ENCODE measurements around the gene APOC1. TPM values are rescaled to one million over a fixed set of nuclear protein-coding genes. Genes with fewer than 3 reads are reported as not detected.
A peak's percentile ranks its signal among the peaks of the same experiment; 100 is the strongest.
"Not testable (repeated sequence)": the region's sequence is repeated elsewhere in the genome, so short reads cannot be mapped to it uniquely, and the experiment has no call there.

APOC1 gene
- total RNA-seq, 6 experiments from 2014 or later, result 4,903 to 7,393 (median 5,741) TPM

DNA sequence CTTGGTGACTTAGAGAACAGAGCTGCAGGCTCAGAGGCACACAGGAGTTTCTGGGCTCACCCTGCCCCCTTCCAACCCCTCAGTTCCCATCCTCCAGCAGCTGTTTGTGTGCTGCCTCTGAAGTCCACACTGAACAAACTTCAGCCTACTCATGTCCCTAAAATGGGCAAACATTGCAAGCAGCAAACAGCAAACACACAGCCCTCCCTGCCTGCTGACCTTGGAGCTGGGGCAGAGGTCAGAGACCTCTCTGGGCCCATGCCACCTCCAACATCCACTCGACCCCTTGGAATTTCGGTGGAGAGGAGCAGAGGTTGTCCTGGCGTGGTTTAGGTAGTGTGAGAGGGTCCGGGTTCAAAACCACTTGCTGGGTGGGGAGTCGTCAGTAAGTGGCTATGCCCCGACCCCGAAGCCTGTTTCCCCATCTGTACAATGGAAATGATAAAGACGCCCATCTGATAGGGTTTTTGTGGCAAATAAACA, 9.9 kb downstream of the APOC1 start:
- H3K27ac ChIP-seq, result peak overlapping the region; percentile 68 to 88 (median 85)
- 10% methylated on average over 5 of the region's 8 CpGs for WGBS (ENCODE audit: insufficient coverage, low coverage, low lambda C conversion rate, missing lambda C conversion rate)

DNA sequence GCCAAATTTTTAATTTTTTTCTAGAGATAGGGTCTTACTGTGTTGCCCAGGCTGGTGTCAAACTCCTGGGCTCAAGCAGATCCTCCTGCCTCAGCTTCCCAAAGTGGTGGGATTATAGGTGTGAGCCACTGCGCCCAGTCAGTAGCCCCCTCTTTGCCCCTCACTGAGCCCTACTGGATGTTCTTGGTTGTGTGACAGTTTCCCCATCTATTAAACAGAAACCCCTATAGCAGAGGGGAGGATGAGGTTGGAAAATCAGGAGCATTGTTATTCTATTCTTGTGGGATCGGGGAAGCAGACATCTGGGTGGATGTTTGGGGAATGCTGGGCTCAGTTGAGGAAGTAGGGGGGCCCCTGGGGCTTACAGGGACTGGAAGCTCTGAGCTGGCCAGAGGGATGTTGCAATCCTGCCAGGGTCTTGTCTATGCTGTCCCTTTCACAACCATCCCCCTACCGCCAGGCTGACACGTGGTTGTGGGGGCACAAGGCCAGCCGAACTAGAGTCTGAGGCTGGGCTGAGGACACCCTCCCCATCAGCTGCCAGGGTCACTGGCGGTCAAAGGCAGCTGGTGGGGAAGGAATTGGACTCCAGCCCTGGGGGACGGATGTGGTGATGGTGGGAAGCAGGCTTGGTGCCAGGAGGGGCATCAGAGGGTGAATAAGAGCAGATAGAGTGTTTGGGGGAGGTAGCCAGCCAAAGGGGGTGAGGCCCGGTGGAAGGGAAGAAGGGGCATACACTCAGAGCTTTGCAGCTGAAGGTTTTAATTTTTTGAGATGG, 10.9 kb downstream of the APOC1 start:
- Histone ChIP-seq H3K36me3 (no peaks in the 10 kb centered on the region), H3K4me3 (peak overlapping the region in 1 of 3 donors; percentile 19), H3K27me3 (no peaks in the 10 kb centered on the region), H3K4me1 (peaks cover 0 to 65% (median 33%) of the 10 kb centered on the region in 4 donors), H3K27ac (peak overlapping the region; percentile 68 to 88 (median 85)), H3K9me3 (no peaks in the 10 kb centered on the region)
- ATAC-seq (peak; percentile 59 to 72 (median 66)), DNase-seq (peak; percentile 93 to 98 (median 97))
- WGBS (ENCODE audit: insufficient coverage, low coverage, low lambda C conversion rate, missing lambda C conversion rate), result 5% methylated on average over 8 of the region's 8 CpGs
- intact Hi-C loops (cut with DNase I), result no loop called here
- TF ChIP-seq, protein P1, sequence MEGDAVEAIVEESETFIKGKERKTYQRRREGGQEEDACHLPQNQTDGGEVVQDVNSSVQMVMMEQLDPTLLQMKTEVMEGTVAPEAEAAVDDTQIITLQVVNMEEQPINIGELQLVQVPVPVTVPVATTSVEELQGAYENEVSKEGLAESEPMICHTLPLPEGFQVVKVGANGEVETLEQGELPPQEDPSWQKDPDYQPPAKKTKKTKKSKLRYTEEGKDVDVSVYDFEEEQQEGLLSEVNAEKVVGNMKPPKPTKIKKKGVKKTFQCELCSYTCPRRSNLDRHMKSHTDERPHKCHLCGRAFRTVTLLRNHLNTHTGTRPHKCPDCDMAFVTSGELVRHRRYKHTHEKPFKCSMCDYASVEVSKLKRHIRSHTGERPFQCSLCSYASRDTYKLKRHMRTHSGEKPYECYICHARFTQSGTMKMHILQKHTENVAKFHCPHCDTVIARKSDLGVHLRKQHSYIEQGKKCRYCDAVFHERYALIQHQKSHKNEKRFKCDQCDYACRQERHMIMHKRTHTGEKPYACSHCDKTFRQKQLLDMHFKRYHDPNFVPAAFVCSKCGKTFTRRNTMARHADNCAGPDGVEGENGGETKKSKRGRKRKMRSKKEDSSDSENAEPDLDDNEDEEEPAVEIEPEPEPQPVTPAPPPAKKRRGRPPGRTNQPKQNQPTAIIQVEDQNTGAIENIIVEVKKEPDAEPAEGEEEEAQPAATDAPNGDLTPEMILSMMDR (IDR thresholded peaks at IDR 0.05), result no peak
- TF ChIP-seq POLR2A (IDR thresholded peaks at IDR 0.05), result no peak

More for the DNA sequence above, 9.9 kb downstream of the APOC1 start:
- Histone ChIP-seq H3K9me3 (no peaks in the 10 kb centered on the region), H3K4me3 (no peak overlapping the region), H3K27me3 (no peaks in the 10 kb centered on the region), H3K4me1 (peaks cover 2 to 65% (median 28%) of the 10 kb centered on the region in 4 donors), H3K36me3 (peaks cover 0 to under 1% (median 0%) of the 10 kb centered on the region in 4 donors)
- DNase-seq, result peak; percentile 80 to 92 (median 88)
- TF ChIP-seq POLR2A (IDR thresholded peaks at IDR 0.05), result peak; percentile 64
- TF ChIP-seq, protein P1 (IDR thresholded peaks at IDR 0.05), result no peak
- intact Hi-C loops (cut with DNase I), result no loop called here
- peak; percentile 64 to 82 (median 68) for ATAC-seq

DNA sequence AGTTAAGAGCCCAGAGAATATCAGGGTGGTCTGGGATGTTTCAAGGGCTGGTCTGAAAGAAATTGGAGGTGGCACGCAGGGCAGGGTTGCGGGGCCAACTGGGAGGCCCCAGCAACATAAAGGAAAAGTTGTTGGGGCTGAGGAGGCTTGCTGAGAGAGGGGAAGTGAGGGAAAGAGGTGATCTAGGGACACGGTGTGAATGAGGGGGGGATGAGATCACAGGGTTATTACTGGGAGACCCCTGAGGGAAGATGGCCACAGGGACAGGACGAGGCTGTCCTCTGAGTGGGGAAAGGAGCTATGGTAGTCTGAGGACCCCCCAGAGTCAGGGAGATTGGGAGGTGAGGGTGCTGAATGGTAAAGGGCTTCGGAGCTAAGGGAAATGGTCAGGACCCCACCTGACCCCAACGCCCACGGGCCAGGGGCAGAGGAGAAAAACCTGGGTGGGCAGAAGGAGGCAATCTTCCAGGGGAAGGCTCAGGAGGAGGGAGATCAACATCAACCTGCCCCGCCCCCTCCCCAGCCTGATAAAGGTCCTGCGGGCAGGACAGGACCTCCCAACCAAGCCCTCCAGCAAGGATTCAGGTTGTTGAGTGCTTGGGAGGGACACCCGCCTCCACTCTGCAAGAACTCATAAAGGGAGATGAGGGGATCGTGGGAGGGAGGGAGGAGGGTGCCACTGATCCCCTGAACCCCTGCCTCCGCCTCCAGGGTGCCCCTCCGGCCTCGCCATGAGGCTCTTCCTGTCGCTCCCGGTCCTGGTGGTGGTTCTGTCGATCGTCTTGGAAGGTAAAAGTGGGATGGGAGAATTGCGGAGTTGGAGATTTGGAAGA, 12.1 kb downstream of the APOC1 start:
- H3K27me3 ChIP-seq; H3K36me3 ChIP-seq; DNase-seq; intact Hi-C loops (cut with DNase I); H3K9me3 ChIP-seq: not testable (repeated sequence)
- H3K4me3 ChIP-seq, result peak overlapping the region; percentile 25 to 43 (median 30)
- peak; percentile 10 to 25 (median 13) for ATAC-seq
- WGBS (ENCODE audit: insufficient coverage, low coverage, low lambda C conversion rate, missing lambda C conversion rate), result 22% methylated on average over 13 of the region's 19 CpGs
- peak overlapping the region; percentile 26 to 88 (median 85) for H3K27ac ChIP-seq
- H3K4me1 ChIP-seq, result peaks cover 0 to 70% (median 37%) of the 10 kb centered on the region in 4 donors

DNA sequence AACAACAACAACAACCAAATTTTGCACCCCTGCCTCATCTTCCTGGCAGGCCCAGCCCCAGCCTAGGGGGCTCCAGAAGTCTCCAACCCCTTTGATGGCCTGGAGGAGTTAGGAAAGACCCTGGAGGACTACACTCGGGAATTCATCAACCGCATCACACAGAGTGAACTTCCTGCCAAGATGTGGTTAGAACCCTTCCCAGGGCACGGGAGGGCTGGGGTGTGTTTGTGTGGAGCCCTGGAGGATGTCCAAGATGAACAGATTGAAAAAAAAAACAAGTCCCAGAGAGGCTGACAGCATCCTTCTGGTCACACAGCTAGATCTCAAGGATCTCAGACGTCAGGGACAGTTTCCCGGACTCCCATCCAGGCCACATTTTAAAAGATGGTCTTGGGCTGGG, 13.3 kb downstream of the APOC1 start:
- no peaks in the 10 kb centered on the region for H3K9me3 ChIP-seq
- 3% methylated on average over 3 of the region's 5 CpGs for WGBS (ENCODE audit: insufficient coverage, low coverage, low lambda C conversion rate, missing lambda C conversion rate)
- TF ChIP-seq POLR2A (IDR thresholded peaks at IDR 0.05), result no peak
- TF ChIP-seq, protein P1 (IDR thresholded peaks at IDR 0.05), result no peak
- intact Hi-C loops (cut with DNase I), result no loop called here
- no peaks in the 10 kb centered on the region for H3K36me3 ChIP-seq
- H3K27ac ChIP-seq, result peak overlapping the region; percentile 43 to 88 (median 85)
- DNase-seq (no peak), ATAC-seq (no peak)
- H3K4me3 ChIP-seq, result peak overlapping the region in 2 of 3 donors; percentile 30 to 43
- H3K27me3 ChIP-seq, result no peaks in the 10 kb centered on the region
- H3K4me1 ChIP-seq, result peaks cover 0 to 76% (median 38%) of the 10 kb centered on the region in 4 donors
